Measurements from ENCODE around the gene TMX1. TPM values are rescaled to one million over a fixed set of nuclear protein-coding genes. Genes with fewer than 3 reads are reported as not detected.
"Not testable (repeated sequence)": the region's sequence is repeated elsewhere in the genome, so short reads cannot be mapped to it uniquely, and the experiment has no call there.

TMX1 gene, protein sequence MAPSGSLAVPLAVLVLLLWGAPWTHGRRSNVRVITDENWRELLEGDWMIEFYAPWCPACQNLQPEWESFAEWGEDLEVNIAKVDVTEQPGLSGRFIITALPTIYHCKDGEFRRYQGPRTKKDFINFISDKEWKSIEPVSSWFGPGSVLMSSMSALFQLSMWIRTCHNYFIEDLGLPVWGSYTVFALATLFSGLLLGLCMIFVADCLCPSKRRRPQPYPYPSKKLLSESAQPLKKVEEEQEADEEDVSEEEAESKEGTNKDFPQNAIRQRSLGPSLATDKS
- 10 to 100 TPM in 11 of 12 donors, not detected in 1; 21.2 to 39.9 (median 34.8) TPM for polyA plus RNA-seq (ENCODE audit: insufficient read length in 12 of 12)
- long read RNA-seq, donor 1, transcript TMX1-201 (8 exons, 3,995 nt), result major isoform, 23 of 77 reads
- long read RNA-seq, donor 1, partial matches to known transcripts, result 54 of 77 reads
- long read RNA-seq, donor 1, other reads (novel, unspliced or antisense), result 0 of 77 reads
- long read RNA-seq, donor 2, transcript TMX1-201 (8 exons, 3,995 nt), result major isoform, 21 of 54 reads
- long read RNA-seq, donor 2, partial matches to known transcripts, result 33 of 54 reads
- long read RNA-seq, donor 2, other reads (novel, unspliced or antisense), result 0 of 54 reads
- long read RNA-seq, donor 3, transcript TMX1-201 (8 exons, 3,995 nt), result major isoform, 6 of 27 reads
- long read RNA-seq, donor 3, partial matches to known transcripts, result 21 of 27 reads
- long read RNA-seq, donor 3, other reads (novel, unspliced or antisense), result 0 of 27 reads
- long read RNA-seq, donor 4, transcript TMX1-201 (8 exons, 3,995 nt), result major isoform, 10 of 10 reads
- long read RNA-seq, donor 4, partial matches to known transcripts, result 0 of 10 reads
- long read RNA-seq, donor 4, other reads (novel, unspliced or antisense), result 0 of 10 reads
- long read RNA-seq, donor 5, transcript TMX1-201 (8 exons, 3,995 nt), result major isoform, 29 of 30 reads
- long read RNA-seq, donor 5, partial matches to known transcripts, result 0 of 30 reads
- long read RNA-seq, donor 5, other reads (novel, unspliced or antisense), result 0 of 30 reads
- long read RNA-seq, donor 6, transcript TMX1-201 (8 exons, 3,995 nt), result major isoform, 15 of 15 reads
- long read RNA-seq, donor 6, partial matches to known transcripts, result 0 of 15 reads
- long read RNA-seq, donor 6, other reads (novel, unspliced or antisense), result 0 of 15 reads
- long read RNA-seq, donor 7, transcript TMX1-201 (8 exons, 3,995 nt), result major isoform, 10 of 10 reads
- long read RNA-seq, donor 7, partial matches to known transcripts, result 0 of 10 reads
- long read RNA-seq, donor 7, other reads (novel, unspliced or antisense), result 0 of 10 reads
- long read RNA-seq, donor 8, transcript TMX1-201 (8 exons, 3,995 nt), result major isoform, 28 of 28 reads
- long read RNA-seq, donor 8, partial matches to known transcripts, result 0 of 28 reads
- long read RNA-seq, donor 8, other reads (novel, unspliced or antisense), result 0 of 28 reads
- long read RNA-seq, donor 9, transcript TMX1-201 (8 exons, 3,995 nt), result major isoform, 15 of 38 reads
- long read RNA-seq, donor 9, partial matches to known transcripts, result 23 of 38 reads
- long read RNA-seq, donor 9, other reads (novel, unspliced or antisense), result 0 of 38 reads
- long read RNA-seq, donor 10, transcript TMX1-201 (8 exons, 3,995 nt), result major isoform, 17 of 17 reads
- long read RNA-seq, donor 10, partial matches to known transcripts, result 0 of 17 reads
- long read RNA-seq, donor 10, other reads (novel, unspliced or antisense), result 0 of 17 reads
- long read RNA-seq, donor 11, transcript TMX1-201 (8 exons, 3,995 nt), result major isoform, 19 of 19 reads
- long read RNA-seq, donor 11, partial matches to known transcripts, result 0 of 19 reads
- long read RNA-seq, donor 11, other reads (novel, unspliced or antisense), result 0 of 19 reads

DNA sequence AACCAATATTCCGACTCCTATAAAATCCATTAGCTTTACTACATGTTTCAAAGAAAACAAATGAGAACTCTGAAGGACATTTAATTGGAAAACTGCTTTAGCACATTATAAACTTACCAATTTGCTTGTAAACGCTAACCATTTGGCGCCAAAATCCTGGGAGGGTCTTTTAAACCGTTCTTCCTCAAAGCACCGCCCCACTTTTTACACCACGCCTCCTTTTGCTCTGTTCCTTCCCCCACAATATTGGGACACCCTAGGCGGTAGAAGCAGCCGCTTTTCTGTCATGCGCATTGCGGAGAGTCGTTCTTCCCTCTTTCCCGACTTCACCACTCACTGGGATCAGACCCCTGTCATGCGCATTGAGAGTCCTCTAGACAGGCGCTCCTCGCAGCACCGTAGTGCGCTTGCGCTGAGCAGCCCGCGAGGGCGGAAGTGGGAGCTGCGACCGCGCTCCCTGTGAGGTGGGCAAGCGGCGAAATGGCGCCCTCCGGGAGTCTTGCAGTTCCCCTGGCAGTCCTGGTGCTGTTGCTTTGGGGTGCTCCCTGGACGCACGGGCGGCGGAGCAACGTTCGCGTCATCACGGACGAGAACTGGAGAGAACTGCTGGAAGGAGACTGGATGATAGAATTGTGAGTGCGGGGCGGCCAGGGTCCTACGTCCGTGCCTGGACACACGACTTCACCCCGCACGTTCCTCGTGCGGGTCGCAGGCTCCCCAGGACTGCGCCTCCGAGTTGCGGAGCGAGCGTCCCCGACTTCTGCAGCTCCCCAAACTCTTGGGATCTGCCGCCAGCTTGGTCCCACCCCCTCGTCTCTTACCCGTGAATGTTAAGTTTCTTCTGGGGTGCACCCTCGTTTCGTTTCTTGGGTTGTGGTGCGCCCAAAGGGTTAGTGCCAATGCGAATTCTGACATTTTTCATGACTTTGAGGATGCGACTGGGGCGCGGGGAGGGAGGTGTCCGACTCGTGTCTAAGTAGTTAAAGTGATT is at the start of gene TMX1:
TSS of gene TMX1 (plus strand) at position 435 of the 991 bp plus-strand sequence. CDS start at position 481, 46 bp downstream.
- peak; percentile 98 for DNase-seq

DNA sequence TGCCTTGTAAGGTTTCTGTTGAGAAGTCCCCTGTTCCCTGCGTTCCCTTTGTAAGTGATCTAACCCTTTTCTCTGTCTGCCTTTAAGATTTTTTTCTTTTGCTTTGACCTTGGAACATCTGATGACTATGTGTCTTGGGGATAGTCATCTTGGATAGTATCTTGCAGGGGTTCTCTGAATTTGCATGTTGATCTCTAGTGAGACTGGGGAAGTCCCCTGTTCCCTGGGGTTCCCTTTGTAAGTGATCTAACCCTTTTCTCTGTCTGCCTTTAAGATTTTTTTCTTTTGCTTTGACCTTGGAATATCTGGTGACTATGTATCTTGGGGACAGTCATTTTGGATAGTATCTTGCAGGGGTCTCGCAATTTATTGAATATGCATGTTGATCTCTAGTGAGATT is 38.2 kb upstream of the TMX1 start:
- no peak for DNase-seq

DNA sequence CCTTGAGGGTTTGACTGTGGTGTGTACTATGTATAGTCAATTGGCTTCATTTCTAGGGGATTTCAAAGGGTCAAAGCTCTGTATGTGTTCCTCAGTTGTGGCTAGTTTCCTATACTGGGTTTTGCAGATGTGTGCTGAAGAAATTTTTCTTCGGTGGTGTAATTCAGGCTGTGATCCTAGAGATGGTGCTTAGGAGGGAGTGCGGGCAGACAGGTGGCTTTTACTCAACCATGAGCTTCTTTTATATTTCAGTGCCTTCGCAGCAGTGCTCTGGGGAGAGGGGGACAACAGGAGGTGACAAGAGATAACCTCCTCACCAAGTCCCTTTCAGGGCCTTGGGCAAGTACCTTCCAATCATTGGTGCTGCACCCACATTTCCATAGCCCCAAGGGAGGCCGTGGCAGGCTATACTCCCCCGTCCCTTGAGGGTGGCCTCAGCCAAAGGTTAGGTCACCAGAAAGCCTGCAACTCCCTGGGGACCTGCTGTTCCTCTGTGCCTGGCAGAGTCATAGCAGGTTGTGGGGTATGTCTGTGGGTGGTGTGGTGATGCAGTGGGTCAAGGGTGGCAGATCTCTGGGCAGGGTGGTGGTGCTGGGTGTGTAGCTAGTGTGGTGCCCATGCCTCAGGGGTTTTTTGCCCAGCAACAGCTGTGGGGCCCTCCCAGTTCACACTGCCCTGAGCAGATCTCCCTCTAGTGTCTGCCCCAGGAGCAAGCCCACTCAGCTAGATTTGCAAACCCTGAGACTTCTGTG is 37.0 kb upstream of the TMX1 start:
- no peak for DNase-seq

DNA sequence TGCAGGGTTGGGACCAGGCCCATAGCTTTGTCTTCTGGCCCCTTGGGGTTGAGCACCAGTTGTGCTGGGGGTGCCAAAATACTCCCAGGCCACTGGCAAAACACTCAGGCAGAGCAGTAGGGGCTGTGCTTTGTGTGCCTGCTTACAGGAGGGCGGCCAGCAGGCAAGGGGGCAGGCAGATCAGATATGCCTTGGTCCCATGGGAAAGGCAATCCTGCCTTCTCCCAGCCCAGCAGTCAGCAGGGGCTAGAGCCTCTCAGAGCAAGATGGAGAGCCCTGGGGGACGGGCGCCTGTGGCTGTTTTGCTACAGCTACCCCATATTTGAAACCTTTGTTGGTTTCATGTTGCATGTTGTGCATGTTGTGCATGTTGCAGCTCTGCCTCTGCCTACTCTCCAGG is 36.2 kb upstream of the TMX1 start:
- no peak for DNase-seq

DNA sequence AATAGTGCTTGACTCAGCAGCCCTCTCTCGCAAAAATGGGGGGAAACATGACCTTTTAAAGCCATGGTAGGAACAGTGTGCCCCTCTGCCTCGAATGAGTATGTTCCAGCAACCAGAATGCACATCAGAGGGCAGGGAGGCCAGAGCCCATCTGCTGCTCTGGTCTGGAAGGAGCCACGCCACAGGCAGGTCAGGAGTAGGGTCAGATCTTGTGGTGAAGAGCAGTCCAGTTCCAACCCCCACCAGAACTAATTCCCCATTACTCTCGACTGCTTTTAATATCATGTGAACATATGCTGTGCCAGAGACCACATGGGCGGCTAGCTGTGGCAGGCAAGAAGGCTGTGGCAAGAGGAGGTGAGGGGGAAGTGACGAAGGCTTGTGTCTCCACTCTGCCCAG is 34.6 kb upstream of the TMX1 start:
- no peak for DNase-seq

DNA sequence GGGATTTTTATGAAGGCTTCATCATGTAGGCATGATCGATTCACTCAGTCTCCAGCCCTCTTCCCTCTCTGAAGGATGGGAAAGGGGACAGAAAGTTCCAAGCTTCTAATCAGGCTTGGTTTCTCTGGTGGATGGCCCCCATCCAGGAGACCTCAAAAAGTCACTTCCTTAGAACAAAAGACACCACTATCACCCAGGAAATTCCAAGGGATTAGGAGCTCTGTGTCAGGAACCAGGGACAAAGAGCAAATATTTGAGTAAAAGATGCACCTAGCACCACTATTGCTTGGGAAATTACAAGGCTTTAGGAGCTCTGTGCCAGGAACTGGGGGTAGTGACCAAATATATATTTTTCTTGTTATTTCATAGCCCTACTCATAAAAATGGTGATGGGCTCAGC is 33.6 kb upstream of the TMX1 start:
- DNase-seq, result no peak

DNA sequence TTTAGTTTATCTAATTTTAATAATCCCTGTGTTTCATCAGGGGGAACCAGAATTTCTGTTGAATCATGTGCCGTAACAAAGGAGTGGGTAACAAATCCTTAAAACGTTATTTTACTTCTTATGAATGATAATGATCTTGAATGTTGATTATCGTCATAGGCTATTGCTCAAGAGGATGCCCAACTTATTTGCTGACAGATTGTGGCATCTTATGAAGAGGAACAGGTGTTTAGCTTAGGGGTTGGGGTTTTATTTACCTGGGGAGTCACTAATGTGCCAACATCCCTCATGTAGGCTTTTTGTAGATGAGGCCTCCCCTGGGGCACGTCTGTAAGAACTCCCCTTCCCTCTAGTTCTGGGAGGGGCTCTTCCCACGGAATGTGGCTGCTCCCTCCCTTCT is 32.4 kb upstream of the TMX1 start:
- DNase-seq, result no peak

DNA sequence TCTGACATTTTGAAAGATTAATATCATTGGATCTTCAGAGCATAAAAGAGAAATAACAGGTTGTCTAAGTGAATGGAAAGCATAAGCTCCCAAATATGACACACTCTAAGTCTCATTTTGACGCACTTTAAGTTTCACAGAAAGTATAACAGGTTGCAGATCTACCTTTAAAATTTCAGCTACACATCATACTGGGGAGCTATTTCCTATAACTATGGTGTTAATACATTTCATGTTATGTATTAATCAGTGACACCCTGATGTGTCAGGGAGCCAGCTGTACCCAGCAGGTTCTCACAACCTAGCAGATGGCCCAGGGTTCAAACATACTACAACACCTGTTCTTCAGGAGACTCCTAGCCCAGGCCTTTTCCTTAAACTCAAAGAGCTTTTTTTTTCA is 31.1 kb upstream of the TMX1 start:
- DNase-seq, result no peak

DNA sequence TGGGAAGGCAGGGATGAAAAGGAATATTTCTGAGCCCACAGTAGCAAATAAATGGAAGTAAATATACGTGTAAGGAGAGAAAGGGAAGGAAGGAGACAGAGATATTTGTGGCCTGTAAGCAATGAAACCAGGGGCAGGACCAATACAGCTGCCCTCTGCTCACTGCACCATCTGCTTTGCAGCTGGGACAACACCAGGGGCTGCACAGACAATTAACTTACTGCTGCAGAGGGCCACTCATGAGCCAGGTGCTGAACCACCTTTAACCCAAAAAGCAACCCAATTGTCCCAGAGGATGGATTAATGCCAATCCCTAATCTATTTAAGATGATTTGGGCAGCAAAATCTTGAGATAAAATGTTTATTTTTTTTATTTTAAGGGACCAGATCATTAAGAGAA is 30.6 kb upstream of the TMX1 start:
- no peak for DNase-seq

DNA sequence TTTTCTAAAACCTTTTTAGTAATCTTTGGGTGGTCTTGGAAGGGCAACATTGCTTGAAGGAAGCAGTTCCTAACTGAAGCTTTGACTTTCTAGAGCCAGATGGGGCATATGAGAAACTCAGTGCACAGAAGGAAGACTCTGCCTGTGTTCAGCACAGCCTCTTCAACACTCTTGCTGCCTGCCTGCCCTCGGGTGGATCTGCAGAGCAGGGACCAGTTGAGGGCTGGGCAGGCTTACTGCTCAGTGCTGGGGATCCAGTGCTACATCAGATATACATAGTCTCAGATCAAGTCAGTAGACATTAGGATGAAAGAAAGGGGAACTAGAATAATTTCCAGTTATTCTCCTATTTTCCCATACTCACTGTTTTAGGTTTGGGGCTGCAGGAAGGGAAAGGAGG is 29.5 kb upstream of the TMX1 start:
- DNase-seq, result no peak

DNA sequence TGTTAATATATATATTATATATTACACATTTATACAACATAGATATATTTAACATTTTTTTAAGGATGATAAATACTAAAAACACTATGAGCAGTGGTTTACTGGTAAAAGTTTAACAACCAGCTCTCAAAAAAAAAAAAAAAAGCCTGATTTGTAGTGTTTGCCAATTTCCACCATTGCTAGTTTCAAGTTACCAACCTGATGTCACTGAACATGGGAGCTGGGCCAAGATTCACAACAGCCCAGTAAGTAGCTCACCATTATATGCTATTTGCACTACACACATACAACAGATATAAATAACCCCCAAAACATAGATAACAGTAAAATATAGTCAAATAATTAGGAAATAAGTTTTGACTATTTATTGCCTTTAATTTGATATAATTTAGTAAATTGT is 28.9 kb upstream of the TMX1 start:
- no peak for DNase-seq

DNA sequence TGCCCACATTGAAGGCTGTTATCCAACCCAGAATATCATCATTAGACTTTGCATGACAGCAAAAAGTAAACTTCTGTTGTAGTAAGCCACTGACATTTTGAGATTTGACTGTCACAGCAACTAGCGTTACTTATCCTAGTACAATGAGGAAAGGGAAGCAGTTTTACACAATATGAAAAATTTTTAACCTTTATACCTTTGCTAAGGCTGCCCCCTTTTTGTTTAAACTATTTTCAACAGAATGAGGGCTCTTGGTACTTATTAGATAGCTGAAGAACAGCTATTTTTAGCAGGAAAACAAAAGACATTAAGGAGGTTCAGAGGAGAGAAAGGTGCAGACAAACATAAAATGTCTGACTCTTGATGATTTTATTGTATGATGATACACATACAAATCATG is 23.4 kb upstream of the TMX1 start:
- DNase-seq, result no peak

DNA sequence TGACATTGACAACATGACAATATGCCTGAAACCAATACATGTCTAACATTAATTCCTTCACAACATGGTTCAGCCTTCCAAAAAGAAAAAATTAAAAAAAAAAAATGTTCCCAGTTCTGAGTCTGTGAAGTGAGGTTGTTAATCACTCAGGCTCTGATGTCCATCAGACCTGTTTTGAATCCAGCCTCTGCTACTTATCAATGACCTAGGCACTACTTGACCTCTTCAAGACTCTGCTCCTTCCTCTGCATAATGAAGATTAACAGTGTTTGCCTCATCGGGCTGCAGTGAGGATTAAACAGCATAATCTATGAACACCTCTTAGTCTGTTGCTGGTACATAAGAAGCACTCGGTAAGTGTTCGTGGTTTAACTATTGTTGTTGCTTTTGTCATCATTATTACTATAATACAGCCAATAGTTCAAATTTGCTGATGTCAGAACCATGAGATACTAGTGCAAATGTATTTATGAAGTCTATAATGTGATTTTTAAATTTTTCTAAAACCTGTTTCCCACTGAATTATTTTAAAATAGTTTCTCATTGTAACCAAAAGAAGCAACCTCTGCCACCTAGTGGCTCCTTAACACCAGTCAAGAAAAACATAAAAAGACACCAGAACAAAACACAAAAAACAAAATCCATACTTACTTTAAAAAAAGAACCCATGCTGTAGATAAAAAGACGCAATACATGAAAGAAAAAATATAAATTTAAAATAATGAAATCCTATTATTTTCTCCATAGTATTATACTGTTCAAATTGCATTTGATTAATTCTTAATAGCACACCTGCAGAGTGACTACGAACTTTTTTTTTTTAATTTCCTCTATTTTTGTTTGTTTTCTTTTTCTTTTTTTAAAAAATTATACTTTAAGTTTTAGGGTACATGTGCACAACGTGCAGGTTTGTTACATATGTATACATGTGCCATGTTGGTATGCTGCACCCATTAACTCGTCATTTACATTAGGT is 20.3 kb upstream of the TMX1 start:
- DNase-seq, result peak; percentile 28

DNA sequence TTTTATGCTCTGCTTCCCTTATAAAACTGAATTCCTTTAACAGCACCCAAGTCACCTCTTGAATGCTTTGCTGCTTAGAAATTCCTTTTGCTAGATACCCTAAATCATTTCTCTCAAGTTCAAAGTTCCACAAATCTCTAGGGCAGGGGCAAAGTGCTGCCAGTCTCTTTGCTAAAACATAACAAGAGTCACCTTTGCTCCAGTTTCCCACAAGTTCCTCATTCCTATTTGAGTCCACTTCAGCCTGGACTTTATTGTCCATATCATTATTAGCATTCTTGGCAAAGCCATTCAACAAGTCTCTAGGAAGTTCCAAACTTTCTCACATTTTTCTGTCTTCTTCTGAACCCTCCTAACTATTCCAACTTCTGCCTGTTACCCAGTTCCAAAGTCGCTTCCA is 16.6 kb upstream of the TMX1 start:
- not testable (repeated sequence) for DNase-seq

DNA sequence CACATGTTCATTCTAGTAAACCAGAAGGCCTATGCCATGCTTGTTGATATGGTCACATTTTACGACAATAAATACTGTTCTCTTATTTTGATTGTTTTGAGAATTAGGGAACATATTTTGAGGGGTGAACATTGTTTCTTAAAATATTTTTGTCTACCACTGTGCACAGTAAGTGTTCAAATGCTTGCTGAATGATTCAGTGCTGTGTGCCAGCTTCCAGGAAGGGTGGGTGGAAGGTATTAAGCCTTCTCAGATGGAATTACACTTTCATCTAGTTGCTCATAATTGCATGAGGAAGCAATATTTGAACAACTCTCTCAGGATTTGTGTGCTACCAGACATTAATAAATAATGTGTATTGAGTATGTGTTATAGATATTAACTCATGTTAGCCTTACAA is 15.5 kb upstream of the TMX1 start:
- DNase-seq, result no peak

DNA sequence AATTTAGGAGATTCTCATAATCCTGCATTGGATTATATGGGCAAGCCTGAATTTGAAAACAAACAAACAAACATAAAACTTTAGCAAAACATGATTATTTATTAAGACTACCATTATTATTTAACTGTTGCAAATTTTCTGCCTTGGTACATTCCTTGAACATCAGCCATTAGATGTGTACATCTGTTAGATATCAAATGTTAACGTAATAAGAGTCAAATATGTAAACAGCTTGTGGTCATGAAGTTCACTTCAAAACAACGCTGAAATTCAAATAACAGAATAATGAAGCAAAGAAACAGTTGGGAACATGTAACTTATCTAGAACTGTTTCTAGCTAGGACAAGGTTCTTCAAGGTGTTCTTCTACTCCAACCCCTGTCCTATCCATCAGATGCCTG is 14.3 kb upstream of the TMX1 start:
- no peak for DNase-seq

DNA sequence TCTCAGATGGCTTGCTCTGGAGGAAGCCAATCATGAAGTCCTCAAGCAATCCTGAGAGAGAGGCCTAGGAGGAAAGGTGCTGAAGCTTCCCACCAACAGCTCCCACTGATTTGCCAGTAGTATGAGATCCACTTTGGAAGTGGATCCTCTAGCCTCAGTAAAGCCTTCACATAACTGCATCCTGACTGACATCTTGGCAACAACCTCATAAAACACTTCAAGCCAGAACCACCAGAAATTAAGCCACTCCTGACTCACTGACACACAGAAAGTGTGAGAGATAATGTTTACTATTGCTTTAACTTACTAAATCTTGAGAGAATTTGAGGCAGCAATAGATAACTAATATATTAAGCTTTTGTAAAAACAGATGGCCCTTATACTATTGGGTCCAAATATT is 11.7 kb upstream of the TMX1 start:
- peak; percentile 20 for DNase-seq

DNA sequence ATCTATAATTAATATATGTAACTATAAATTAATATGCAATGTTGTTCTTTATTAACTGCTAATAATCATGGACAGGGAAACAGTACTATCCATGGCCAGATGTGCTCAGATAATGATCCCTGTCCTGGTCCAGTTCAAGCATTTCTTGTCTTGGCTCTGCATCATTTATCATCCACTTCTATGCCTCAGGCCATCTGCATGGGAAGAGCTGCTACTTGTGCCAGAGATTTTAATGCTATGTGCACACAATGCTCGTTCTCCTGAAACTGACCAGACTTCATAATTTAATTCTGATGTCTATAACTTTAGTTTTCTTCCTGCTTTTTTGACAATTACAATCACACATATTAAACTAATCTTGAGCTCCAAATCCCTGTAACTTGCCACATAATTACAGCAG is 11.2 kb upstream of the TMX1 start:
- DNase-seq, result peak; percentile 37
